HepG2 (cell line): ENCODE data around the gene RSKR. TPM values are rescaled to one million over a fixed set of nuclear protein-coding genes. Genes with fewer than 3 reads are reported as not detected.

ENCODE experiments used
- DMAP1 ChIP-seq: IDR thresholded peaks from 2 replicates; pipeline ENCODE4 v1.6.1; 2016
- E2F5 ChIP-seq: sonication (generic); formaldehyde crosslinking; conservative IDR thresholded peaks from 2 replicates; pipeline ENCODE4 v1.4.0; 2020; ENCODE audit warnings: missing genetic modification reagents
- FOXP1 ChIP-seq, 2 experiments: fragments of 450-650 bp in 1 of 2; IDR thresholded peaks; 2 replicates each; pipeline ENCODE4 v1.6.1; 2017 to 2018; ENCODE audit warnings: antibody characterized with exemption in 1 of 2
- GZF1 ChIP-seq: sonication (generic); formaldehyde crosslinking; IDR thresholded peaks from 2 replicates; pipeline ENCODE4 v1.5.1; 2020; ENCODE audit warnings: mild to moderate bottlenecking, missing genetic modification reagents
- HNRNPUL1 ChIP-seq: fragments of 200-400 bp; formaldehyde crosslinking; IDR thresholded peaks from 2 replicates; pipeline ENCODE4 v1.6.1; 2017; ENCODE audit warnings: low read depth, mild to moderate bottlenecking, low read length, moderate library complexity
- HOXA3 ChIP-seq: sonication (generic); formaldehyde crosslinking; IDR thresholded peaks from 2 replicates; pipeline ENCODE4 v1.5.0; 2020; ENCODE audit warnings: missing genetic modification reagents
- KLF6 ChIP-seq: IDR thresholded peaks from 2 replicates; pipeline ENCODE4 v1.8.0; 2016; ENCODE audit warnings: missing biosample characterization, missing genetic modification reagents
- PREB ChIP-seq: sonication (generic); formaldehyde crosslinking; IDR thresholded peaks from 2 replicates; pipeline ENCODE4 v1.4.0; 2020; ENCODE audit warnings: missing genetic modification reagents
- RFXAP ChIP-seq: sonication (generic); formaldehyde crosslinking; IDR thresholded peaks from 2 replicates; pipeline ENCODE4 v1.4.0; 2020; ENCODE audit warnings: missing genetic modification reagents, borderline replicate concordance
- RXRB ChIP-seq: IDR thresholded peaks from 2 replicates; pipeline ENCODE4 v1.6.1; 2016; ENCODE audit warnings: borderline replicate concordance, missing genetic modification reagents, missing compliant biosample characterization
- TOPORS ChIP-seq: sonication (generic); formaldehyde crosslinking; IDR thresholded peaks from 2 replicates; pipeline ENCODE4 v1.8.0; 2023; ENCODE audit warnings: mild to moderate bottlenecking, missing genetic modification reagents
- ZNF205 ChIP-seq: IDR thresholded peaks from 2 replicates; pipeline ENCODE4 v1.6.1; 2018; ENCODE audit warnings: missing biosample characterization, missing genetic modification reagents
- ZNF318 ChIP-seq: sonication (generic); formaldehyde crosslinking; IDR thresholded peaks from 2 replicates; pipeline ENCODE4 v1.4.0; 2020; ENCODE audit warnings: mild to moderate bottlenecking, missing genetic modification reagents
- ZNF362 ChIP-seq: sonication (generic); formaldehyde crosslinking; IDR thresholded peaks from 2 replicates; pipeline ENCODE4 v1.4.0; 2020; ENCODE audit warnings: missing genetic modification reagents, mild to moderate bottlenecking, borderline replicate concordance
- ZNF782 ChIP-seq: sonication (generic); formaldehyde crosslinking; IDR thresholded peaks from 2 replicates; pipeline ENCODE4 v1.4.0; 2020; ENCODE audit warnings: missing genetic modification reagents, mild to moderate bottlenecking, borderline replicate concordance
- polyA plus RNA-seq, 8 experiments: library from polyadenylated mRNA; depleted of rRNA in 3 of 8; stranded (reverse) in 7 of 8; unstranded in 1 of 8; fragments of >200 nt; fragmentation: Illumina TruSeq in 4 of 8; extraction: Trizol in 4 of 8; gene quantifications; 2 replicates each; pipeline versions ENCODE4 v1.2.1 to v1.2.3, GENCODE V29; 2011 to 2016; ENCODE audit warnings: low read depth in 4 of 8, missing spikeins in 1 of 8, mixed read lengths in 1 of 8; ENCODE audit not compliant: insufficient read depth in 1 of 8
- total RNA-seq, 5 experiments: library from RNA; depleted of rRNA; stranded (reverse); fragments of >200 nt; fragmentation: Illumina TruSeq; extraction: Trizol; gene quantifications; 2 replicates each; pipeline ENCODE4 v1.2.3, GENCODE V29; 2016; ENCODE audit warnings: low read depth in 1 of 5

RSKR gene
- total and polyA plus RNA-seq, 2 of the 13 experiments (the other 11 are each of a cell fraction or from before 2014, with no cell fraction given), result 5.0 to 10.4 TPM

GRCh38 chr17:28661635-28662526 is 47.9 kb upstream of the RSKR start, which contains the start of the genes SDF2 and SUPT6H (continued):
- TF ChIP-seq ZNF318 (no peak), RFXAP (CRISPR knock-in tag) (no peak), PREB (CRISPR knock-in tag) (no peak), HOXA3 (CRISPR knock-in tag) (peak; percentile 92), E2F5 (CRISPR knock-in tag) (no peak), TOPORS (CRISPR knock-in tag) (no peak), ZNF362 (CRISPR knock-in tag) (0 out of 2 replicates have a peak, but pooled peaks have one; percentile 44), DMAP1 (CRISPR knock-in tag) (peak; percentile 85), GZF1 (CRISPR knock-in tag) (no peak), FOXP1 (IDR thresholded peaks at IDR 0.05) (no peak), FOXP1 (CRISPR knock-in tag; IDR thresholded peaks at IDR 0.05) (no peak), HNRNPUL1 (no peak), ZNF205 (CRISPR knock-in tag) (peak; percentile 69; the same call in 1 of the 2 replicates), ZNF782 (CRISPR knock-in tag) (peak; percentile 18; the same call in 1 of the 2 replicates), KLF6 (peak; percentile 62; the same call in 1 of the 2 replicates), RXRB (CRISPR knock-in tag) (peak; percentile 52)
